ENCODE data around the gene FBLN2. TPM values are rescaled to one million over a fixed set of nuclear protein-coding genes. Genes with fewer than 3 reads are reported as not detected.

The FBLN2 gene
- total and polyA plus RNA-seq, 10 of the 15 experiments (the other 5 are each of a cell fraction or from before 2014, with no cell fraction given): 0.03 to 0.41 (median 0.12) TPM; not detected in 2

GRCh38 chr3:13652728-13653127, 103.8 kb downstream of the FBLN2 start:
- FAIRE-seq: no peak
- in situ Hi-C loops (cut with MboI): no loop called here
- intact Hi-C loops (cut with micrococcal nuclease; ENCODE audit: unreplicated experiment): no loop called here

More at GRCh38 chr3:13652728-13653127, 103.8 kb downstream of the FBLN2 start:
- Histone ChIP-seq H2AFZ (ENCODE audit: control insufficient read depth, low read depth, low read length) (no peak overlapping the region), H3K4me2 (ENCODE audit: control insufficient read depth, insufficient read depth) (no peak overlapping the region), H3K4me3 (no peak overlapping the region), H3K79me2 (ENCODE audit: control insufficient read depth, insufficient read depth, low read length) (no peaks in the 10 kb centered on the region), H3K36me3 (ENCODE audit: control insufficient read depth in 2 of 2, insufficient read depth in 2 of 2, low read length in 1 of 2) (no peaks in the 10 kb centered on the region), H3K27me3 (replicated peaks in 1 of 2; ENCODE audit: control insufficient read depth in 2 of 2, insufficient read depth in 2 of 2, low read length in 1 of 2) (peaks cover 2 to 4% of the 10 kb centered on the region in 2 experiments; a peak in 2 of 4 replicates), H3K9ac (ENCODE audit: control insufficient read depth, insufficient read depth, low read length) (no peak overlapping the region), H3K9me3 (replicated peaks; ENCODE audit: control insufficient read depth, insufficient read depth, low read length) (no peaks in the 10 kb centered on the region), H4K20me1 (ENCODE audit: control insufficient read depth, insufficient read depth) (no peaks in the 10 kb centered on the region), H3K27ac (ENCODE audit: control insufficient read depth, insufficient read depth) (no peak overlapping the region), H3K4me1 (ENCODE audit: control insufficient read depth, insufficient read depth, low read length) (no peaks in the 10 kb centered on the region)
- DNase-seq (ENCODE audit: low read depth, low spot score) (no peak), ATAC-seq (no peak)
- RAD21 ChIA-PET (ENCODE audit: unreplicated experiment): interaction anchor here (1.6 kb wide), 1 partner anchor 147 kb away, joined by 4 read pairs; no protein-coding TSS in a partner anchor
- BruUV-seq (replicated peaks): no TSS peak
- SMC1A ChIA-PET (ENCODE audit: uncharacterized antibody, unreplicated experiment): no interaction called here
- CTCF ChIA-PET: interaction anchor here (2.1 to 2.3 kb wide), 2 partner anchors 13 to 232 kb away, joined by 6 to 8 read pairs; no protein-coding TSS in a partner anchor
- WGBS (ENCODE audit: insufficient coverage, insufficient replicate concordance, low lambda C conversion rate, missing lambda C conversion rate): 2% methylated on average over 3 of the region's 4 CpGs
- TF ChIP-seq GABPA (IDR thresholded peaks at IDR 0.05; ENCODE audit: low read depth) (no peak), ZBTB11 (CRISPR knock-in tag; IDR thresholded peaks at IDR 0.05) (no peak), ATF2 (IDR thresholded peaks at IDR 0.05; ENCODE audit: low read length) (no peak), BMI1 (IDR thresholded peaks at IDR 0.05; ENCODE audit: borderline replicate concordance) (no peak), CEBPB (IDR thresholded peaks at IDR 0.05; ENCODE audit: borderline replicate concordance in 1 of 2, low read depth in 2 of 2, low read length in 2 of 2) (no peak), PRDM15 (CRISPR knock-in tag; IDR thresholded peaks at IDR 0.05) (no peak)
- POLR2A ChIA-PET: interaction anchor here (0.6 kb wide), 1 partner anchor 157 kb away, joined by 4 read pairs; no protein-coding TSS in a partner anchor

Data from GM12878 (cell line).